Lower leg skin (tissue), 3 donors: ENCODE data around the gene TMEM222.

Experiments used
- CTCF ChIP-seq, 3 donors: fragments of 450-650 bp; IDR thresholded peaks; one replicate each; pipeline ENCODE4 v1.5.1; 2016; ENCODE audit warnings: antibody characterized with exemption in 3 of 3, mild to moderate bottlenecking in 3 of 3, moderate library complexity in 2 of 3
- POLR2A ChIP-seq, 2 donors: fragments of 450-650 bp; IDR thresholded peaks; one replicate each; pipeline ENCODE4 v1.6.1; 2016 to 2017; ENCODE audit warnings: antibody characterized with exemption in 2 of 2, mild to moderate bottlenecking in 1 of 2, moderate library complexity in 1 of 2

GRCh38 chr1:27353166-27353565 is 31.2 kb downstream of the TMEM222 start:
- TF ChIP-seq CTCF (IDR thresholded peaks at IDR 0.05) (no peak), POLR2A (IDR thresholded peaks at IDR 0.05) (no peak)
